ENCODE data around the gene RAB3C. TPM values are rescaled to one million over a fixed set of nuclear protein-coding genes. Genes with fewer than 3 reads are reported as not detected.

RAB3C gene
- polyA plus RNA-seq, 1 donor = 2.6 TPM

DNA sequence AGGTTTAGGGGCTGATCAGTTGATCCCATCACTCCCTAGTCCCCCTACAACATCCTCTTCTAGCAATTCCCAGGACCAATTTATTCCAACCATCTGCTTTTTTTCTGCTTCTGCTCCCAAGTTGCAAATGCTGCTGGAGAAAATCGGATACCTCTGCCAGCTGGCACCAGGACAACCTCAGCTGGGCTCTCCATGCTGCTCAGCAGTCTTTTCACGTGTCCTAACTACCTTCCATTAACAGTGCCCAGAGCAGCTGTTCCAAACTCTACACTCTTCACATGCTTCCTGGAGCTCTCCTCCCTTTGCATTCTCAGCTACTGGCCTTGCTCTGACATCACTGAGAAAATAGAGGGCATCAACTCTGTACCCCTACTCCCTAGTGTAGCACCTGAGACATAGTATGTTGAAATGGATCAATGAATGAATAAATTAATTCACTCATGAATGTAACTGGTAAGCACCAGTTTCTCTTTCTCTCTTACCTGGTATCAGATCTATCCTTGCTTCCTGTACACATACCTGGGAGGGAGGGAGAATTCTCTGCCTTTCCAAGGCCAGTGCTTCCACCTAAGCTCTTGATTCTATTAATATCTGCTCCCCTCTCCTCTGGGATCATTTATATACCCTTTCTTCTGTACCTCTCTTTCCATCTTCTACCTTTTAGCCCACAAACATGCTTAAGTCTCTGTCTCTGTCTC lies 191.0 kb downstream of the RAB3C start:
- no peak for DNase-seq

DNA sequence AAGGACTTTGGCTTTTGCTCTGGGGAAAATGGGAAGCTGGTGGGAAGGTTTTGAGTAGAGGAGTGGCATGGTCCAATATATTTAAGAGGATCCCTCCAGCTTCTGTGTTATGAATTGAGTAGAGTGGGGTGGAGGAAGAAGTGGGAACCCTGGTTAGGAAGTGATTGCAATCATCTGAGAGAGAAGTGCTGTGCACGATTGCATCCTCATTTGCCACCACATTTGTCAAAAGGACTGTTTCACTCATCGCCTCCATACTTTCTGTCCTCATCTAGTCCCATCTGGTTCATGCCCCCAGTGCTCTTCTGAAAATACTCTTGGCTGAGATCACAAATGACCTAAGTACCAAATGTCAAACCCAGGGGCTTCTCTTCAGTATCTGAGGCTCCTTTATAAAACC lies 192.1 kb downstream of the RAB3C start:
- no peak for DNase-seq

DNA sequence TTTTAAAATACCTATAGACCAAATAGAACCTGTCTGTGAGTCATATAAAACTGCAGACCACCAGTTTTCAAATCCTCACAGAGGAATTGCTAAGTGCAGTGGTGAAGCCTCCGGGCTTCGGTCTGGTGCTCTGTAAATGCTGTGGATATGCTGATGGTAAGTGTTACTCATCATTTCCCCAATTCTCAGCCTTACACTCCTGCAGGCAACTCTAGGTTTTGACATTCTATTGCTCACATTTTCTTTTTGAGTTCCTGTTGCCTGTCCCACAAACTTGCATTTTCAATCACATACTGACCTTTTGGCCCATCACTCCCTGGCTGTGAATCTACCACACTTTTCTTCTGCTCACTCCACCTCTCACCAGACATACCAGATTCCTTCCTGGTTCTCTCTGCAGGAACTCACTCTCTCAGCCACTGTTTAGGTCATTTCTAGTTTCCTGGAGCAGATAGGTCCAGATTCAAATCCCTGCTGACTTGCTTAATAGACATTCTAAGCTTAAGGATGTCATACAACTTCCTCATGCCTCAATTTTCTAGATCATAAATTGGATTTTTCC lies 192.9 kb downstream of the RAB3C start:
- no peak for DNase-seq

DNA sequence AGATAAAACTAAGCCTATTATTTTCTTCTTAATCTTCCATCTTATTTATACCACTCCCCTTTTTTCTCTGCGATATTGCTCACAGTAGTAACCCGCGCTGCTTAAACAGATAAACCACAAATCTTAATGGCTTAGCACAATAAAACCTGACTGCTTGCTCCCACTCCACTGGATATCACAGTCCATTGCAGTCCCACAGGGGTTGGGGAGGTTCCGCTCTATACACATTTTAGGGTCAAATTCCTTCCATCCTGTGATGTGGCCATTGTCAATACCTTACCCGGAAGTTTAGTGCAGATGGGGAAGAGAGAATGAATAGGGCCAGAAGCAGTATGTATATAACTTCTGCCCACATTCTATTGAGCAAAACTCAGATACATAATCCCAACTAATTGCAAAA lies 193.7 kb downstream of the RAB3C start:
- DNase-seq = no peak

GRCh38 chr5:58778888-58779287 lies 196.0 kb downstream of the RAB3C start:
- DNase-seq = no peak

DNA sequence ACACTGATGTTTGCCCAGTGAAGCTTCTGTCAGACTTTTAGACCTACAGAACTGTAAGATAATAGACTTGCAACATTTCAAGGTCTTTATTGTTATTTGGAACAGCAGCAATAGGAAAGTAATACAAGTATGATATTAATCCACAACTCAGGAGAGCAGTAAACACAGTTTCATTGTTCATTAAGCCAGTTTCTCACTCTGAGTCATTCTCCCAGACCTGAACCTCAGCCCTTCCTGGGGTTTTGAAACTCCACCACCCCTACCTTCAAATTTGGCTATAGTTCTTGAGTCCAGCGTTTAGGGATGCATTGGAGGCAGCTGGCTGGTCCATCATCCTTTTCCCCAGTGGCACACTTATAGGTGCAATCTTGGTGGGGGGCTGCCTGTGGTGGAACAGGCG lies 203.2 kb downstream of the RAB3C start:
- DNase-seq = no peak

- no peak for DNase-seq
Measured at GRCh38 chr5:58786711-58787303, 203.9 kb downstream of the RAB3C start.

- DNase-seq = no peak
Measured at GRCh38 chr5:58787987-58788386, 205.1 kb downstream of the RAB3C start.

DNA sequence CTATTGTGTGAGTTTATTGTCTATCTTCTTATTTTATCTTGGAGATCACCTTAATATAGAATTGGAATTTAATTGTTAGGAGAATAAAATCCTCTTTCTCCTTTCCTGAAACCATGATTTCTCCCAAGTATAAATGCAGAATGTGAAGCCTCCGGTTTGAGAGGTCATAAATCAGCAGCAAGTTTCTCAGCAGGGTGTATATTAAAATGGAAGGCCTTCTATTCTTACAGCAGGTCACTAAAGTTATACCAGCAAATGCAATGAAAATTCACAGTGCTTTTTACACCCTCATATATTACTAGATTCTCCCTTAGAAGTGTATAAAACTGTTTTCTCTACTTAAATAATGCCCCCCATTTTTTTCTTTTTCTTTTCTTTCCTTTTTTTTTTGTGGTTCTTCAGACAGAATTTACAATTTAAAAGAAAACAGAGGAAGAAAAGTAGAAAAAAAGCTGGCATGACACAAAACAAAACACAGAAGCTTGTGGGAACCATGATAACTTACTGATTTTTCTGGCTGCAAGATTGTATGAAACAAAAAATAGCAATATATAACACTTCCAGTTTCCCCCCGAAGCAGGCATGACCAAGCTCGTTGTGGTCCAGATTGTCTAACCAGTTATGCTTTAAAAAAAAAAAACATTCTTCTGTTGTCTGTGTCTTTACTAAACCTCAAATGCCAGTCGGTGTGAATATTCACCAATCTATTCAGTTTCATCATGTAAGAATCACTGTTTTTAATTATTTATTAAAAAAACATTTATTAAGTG lies 211.2 kb downstream of the RAB3C start:
- no peak for DNase-seq

DNA sequence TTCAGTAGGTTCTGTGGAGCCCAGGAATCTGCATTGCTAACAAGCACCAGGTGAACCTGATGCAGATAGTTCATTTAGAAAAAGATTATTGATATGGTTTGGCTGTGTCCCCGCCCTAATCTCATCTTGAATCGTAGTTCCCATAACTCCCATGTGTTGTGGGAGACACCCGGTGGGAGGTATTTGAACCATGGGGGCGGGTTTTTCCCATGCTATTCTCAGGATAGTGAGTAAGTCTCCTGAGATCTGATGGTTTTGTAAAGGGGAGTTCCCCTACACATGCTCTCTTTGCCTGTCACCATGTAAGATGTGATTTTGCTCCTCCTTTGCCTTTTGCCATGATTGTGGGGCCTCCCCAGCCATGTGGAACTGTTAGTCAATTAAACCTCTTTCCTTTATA lies 212.0 kb downstream of the RAB3C start:
- DNase-seq = no peak

DNA sequence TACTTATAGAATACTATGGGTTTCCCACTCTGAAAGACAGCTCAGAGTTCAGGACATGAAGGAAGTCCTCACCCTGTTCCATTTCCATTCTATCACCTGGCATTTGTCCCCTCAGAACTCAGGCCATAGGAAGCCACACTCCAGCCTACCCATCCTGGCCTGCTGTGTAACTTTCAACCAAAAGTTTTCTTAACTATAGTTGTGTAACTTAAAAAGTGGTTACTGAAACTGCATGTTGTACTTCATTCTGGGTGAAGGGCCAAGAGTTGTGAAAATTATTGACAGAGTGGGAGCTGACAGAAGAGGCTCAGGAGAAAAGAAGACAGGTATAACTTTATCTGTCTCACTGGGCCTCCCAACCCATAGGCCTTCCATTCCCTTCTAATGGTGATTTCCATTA lies 212.5 kb downstream of the RAB3C start:
- DNase-seq = no peak

- DNase-seq = no peak
Measured at GRCh38 chr5:58797021-58797420, 214.1 kb downstream of the RAB3C start.

DNA sequence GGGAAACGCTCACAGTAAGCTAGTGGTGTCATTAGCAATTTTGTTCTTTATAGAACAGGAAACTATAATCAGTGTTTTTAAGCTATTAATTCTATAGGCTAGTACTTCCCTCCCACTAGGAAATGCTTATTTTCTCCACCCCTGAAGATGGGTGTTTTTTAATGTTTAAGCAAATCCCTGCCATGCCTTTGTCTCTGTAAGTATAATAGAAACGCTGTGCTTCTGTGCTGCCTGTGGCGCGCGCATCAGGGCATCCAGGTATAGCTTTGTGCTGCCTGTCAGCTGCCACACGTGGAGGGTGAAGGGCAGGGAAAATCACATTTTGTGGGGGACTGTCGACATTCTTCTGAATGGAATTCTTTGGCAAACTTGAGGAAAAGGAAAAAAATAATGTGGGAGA lies 217.5 kb downstream of the RAB3C start:
- no peak for DNase-seq

DNA sequence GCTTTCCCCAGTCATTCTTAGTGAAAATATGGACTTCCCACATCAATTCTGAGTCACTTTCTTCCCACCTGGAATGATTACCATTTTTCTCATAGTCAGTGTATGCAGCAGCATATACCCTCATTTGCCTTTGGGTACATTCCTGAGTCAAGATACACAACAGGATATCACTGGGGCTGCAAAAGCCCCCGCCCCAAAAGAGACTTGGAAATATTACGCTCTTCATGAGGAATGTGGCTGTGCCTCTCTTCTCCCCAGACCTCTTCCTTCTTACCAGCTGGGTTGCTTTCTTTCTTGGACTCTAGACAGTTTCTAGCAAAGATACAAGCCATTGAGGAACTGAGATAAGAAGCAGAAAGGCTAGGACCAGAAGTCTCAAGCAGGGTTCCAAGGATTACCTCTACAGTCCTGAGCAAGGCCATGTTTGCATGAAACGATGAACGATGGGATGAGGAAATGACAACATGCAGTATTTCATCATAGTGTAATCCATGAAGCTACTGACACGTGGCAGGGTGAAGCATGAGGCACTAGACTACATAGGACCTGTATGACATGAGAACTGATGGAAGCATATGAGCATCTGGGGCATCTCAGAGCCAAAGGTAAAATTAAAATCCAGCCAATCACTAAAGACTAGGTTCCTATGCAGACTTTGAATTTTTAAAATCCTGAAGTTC lies 218.1 kb downstream of the RAB3C start:
- DNase-seq = no peak

DNA sequence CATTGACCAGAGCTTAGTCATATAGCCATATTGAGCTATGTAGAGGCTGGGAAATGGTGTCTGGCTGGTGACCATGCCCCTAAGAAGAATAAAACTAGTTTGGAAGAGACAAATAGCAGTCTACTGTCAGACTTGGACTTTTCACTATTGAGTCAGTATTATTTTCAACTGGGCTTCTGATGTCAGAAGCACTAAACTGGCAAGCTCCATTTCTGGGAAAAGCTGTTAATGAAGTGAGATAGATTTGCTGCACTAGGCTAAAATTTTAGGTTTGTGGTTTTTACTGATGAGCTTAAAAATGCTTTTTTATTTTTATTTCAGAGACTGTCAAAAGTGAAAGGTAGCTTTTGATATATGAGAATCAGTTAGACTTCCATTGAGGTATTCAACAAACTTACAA lies 220.2 kb downstream of the RAB3C start:
- DNase-seq = no peak

DNA sequence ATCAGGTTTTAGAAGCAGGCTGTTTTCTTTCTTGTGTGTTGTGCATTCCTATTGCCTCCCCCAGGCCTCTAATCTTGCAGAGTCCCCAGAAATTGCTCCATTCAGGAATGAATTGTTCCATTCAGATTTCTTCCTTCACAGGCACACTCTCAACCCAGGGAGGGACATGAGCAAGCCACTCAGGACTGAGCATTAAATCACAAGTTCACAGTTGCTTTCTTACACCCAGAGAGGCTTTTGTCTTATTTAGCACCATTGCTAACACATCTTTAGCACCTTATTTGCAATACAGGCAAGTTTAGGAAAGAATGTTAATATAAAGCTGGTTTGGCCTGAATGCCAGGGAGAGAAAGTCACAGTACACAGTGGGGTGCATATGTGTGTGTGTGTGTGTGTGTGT lies 221.4 kb downstream of the RAB3C start:
- DNase-seq = no peak

- no peak for DNase-seq
Measured at GRCh38 chr5:58810086-58810485, 227.2 kb downstream of the RAB3C start.

- DNase-seq = no peak
Measured at GRCh38 chr5:58813855-58814254, 231.0 kb downstream of the RAB3C start.

GRCh38 chr5:58816181-58816731 lies 233.4 kb downstream of the RAB3C start:
- no peak for DNase-seq

DNA sequence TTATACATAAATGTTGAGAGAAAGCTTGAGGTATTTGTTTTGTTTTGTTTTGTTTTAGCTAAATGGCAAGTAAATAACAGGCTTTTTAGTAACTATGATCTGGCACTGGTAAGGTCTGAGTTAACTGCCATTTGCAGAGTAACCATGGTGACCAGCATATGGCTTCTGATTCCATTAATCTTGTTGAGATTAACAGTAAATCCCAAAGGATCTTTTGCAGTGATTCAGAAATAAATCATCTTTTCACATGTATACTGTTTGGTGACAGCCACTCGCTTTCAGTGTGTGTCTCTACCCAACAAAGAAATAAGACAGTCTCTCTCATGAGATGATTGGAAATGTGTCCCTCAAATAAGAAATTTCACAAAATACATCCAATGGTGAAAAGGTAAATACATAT lies 235.6 kb downstream of the RAB3C start:
- no peak for DNase-seq

DNA sequence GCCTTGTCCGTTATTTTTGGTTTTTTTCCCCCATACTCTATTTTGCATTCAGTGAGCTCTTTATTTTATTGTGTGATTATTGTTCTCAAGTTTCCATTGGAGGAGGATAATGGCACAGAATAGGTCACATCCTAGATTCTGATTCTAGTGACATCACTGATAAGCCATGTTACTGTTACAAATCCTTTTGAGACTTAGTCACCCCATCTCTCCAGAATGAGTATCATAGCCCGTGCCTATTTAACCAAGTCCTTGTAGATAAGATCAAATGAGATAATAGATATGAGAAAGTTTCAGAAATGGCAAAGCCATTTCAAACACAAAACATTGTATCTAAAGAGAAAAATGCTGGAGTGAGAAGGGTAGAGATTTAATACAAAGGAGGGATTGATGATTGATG lies 242.6 kb downstream of the RAB3C start:
- DNase-seq = no peak

- no peak for DNase-seq
Measured at GRCh38 chr5:58825899-58826298, 243.0 kb downstream of the RAB3C start.

Data from left kidney (tissue), 2 donors.